PC-9 (cell line): ENCODE measurements around the gene C6orf15.

Experiments
- CTCF ChIP-seq: fragments of 200-600 bp; sonication (generic); conservative IDR thresholded peaks from 2 replicates; pipeline ENCODE4 v1.6.1; 2017; ENCODE audit warnings: mixed run types, antibody characterized with exemption, mild to moderate bottlenecking, moderate library complexity
- EZH2 ChIP-seq: fragments of 200-600 bp; sonication (generic); IDR thresholded peaks from 2 replicates; pipeline ENCODE4 v1.8.0; 2017; ENCODE audit warnings: antibody characterized with exemption, low read depth

- no peak for TF ChIP-seq CTCF
- no peak for TF ChIP-seq EZH2
Observed at GRCh38 chr6:31091680-31092079, 20.7 kb downstream of the C6orf15 start.
